ENCODE measurements around the gene ATP8A2. TPM values are rescaled to one million over a fixed set of nuclear protein-coding genes. Genes with fewer than 3 reads are reported as not detected.

ATP8A2 gene
- total and polyA plus RNA-seq, 11 donors = 0.01 to 0.29 (median 0.05) TPM; not detected in 2

GRCh38 chr13:25649001-25649633 is 277.3 kb downstream of the ATP8A2 start:
- Histone ChIP-seq H3K27ac (no peak overlapping the region), H3K4me3 (no peak overlapping the region), H3K4me1 (no peaks in the 10 kb centered on the region), H3K27me3 (peaks cover 0 to 4% (median 0%) of the 10 kb centered on the region in 9 donors), H3K9me3 (peaks cover 0 to 24% (median 4%) of the 10 kb centered on the region in 12 donors), H3K36me3 (no peaks in the 10 kb centered on the region)
- TF ChIP-seq, protein P1, sequence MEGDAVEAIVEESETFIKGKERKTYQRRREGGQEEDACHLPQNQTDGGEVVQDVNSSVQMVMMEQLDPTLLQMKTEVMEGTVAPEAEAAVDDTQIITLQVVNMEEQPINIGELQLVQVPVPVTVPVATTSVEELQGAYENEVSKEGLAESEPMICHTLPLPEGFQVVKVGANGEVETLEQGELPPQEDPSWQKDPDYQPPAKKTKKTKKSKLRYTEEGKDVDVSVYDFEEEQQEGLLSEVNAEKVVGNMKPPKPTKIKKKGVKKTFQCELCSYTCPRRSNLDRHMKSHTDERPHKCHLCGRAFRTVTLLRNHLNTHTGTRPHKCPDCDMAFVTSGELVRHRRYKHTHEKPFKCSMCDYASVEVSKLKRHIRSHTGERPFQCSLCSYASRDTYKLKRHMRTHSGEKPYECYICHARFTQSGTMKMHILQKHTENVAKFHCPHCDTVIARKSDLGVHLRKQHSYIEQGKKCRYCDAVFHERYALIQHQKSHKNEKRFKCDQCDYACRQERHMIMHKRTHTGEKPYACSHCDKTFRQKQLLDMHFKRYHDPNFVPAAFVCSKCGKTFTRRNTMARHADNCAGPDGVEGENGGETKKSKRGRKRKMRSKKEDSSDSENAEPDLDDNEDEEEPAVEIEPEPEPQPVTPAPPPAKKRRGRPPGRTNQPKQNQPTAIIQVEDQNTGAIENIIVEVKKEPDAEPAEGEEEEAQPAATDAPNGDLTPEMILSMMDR (IDR thresholded peaks at IDR 0.05) = no peak
- no peak for TF ChIP-seq POLR2A (IDR thresholded peaks at IDR 0.05)
- no peak for DNase-seq
- ATAC-seq = no peak
- WGBS, 4 donors = 38 to 89% (median 66%) methylated on average over 1 of the region's 1 CpG
- intact Hi-C loops (cut with DNase I) = no loop called here

DNA sequence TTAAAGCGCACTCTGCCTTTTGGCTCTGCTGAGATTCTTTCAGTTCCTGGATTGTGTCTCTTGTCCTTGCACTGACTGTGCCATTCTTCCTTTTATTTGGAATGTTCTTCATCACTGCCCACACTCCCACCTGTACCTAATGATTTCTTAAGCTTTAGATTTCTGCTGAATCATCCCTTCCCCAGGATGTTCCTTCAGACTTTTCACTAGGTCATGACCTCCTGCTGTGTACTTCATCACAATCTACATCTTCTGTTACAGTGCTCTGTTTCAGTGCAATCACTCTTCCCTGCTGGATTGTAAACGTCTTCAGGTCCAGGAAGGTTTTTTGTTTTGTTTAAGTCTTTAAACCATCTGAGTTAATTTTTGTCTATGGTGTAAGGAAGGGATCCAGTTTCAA is 281.0 kb downstream of the ATP8A2 start:
- ATAC-seq = no peak
- TF ChIP-seq, protein P1 (IDR thresholded peaks at IDR 0.05) = no peak
- no peak for TF ChIP-seq POLR2A (IDR thresholded peaks at IDR 0.05)
- no peak overlapping the region for H3K27ac ChIP-seq
- intact Hi-C loops (cut with DNase I) = no loop called here
- no peak overlapping the region for H3K4me3 ChIP-seq
- no peaks in the 10 kb centered on the region for H3K4me1 ChIP-seq
- 33 to 64% (median 49%) methylated on average over 2 of the region's 2 CpGs for WGBS, 4 donors
- peaks cover 0 to 4% (median 0%) of the 10 kb centered on the region in 9 donors for H3K27me3 ChIP-seq
- no peak for DNase-seq
- H3K36me3 ChIP-seq = no peaks in the 10 kb centered on the region
- H3K9me3 ChIP-seq = peaks cover 0 to 13% (median 0%) of the 10 kb centered on the region in 12 donors

- Histone ChIP-seq H3K9me3 (no peaks in the 10 kb centered on the region), H3K36me3 (no peaks in the 10 kb centered on the region), H3K27ac (no peak overlapping the region), H3K4me3 (no peak overlapping the region), H3K4me1 (no peaks in the 10 kb centered on the region), H3K27me3 (peaks cover 0 to 4% (median 0%) of the 10 kb centered on the region in 9 donors)
- WGBS, 4 donors = 89 to 94% (median 91%) methylated on average over 4 of the region's 4 CpGs
- TF ChIP-seq, protein P1 (IDR thresholded peaks at IDR 0.05) = no peak
- intact Hi-C loops (cut with DNase I) = no loop called here
- DNase-seq = no peak
- ATAC-seq = no peak
Observed at GRCh38 chr13:25654322-25654721, 282.5 kb downstream of the ATP8A2 start.

DNA sequence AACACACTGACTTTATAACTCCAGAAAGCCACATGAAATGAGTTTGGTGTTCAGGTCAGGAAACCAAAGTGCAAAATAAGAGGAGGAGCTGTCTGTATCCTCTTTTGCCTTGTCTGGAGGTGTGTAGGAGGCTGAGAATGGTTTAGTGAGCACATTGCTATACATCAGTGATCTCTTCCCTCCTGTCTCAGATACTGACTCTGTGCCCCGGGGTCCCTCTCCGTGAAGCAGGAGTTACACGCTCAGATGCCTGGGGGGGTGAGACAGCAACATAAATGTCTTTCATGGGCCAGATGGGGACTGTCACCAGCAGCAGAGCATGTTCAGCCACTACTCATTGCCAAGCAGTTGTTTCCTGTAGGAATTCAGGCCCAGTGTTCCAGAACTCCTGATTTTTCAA is 285.4 kb downstream of the ATP8A2 start:
- no peaks in the 10 kb centered on the region for H3K36me3 ChIP-seq
- WGBS, 4 donors = 33 to 62% (median 52%) methylated on average over 3 of the region's 3 CpGs
- H3K27me3 ChIP-seq = peaks cover 0 to 6% (median 0%) of the 10 kb centered on the region in 9 donors
- no peaks in the 10 kb centered on the region for H3K4me1 ChIP-seq
- no peak overlapping the region for H3K4me3 ChIP-seq
- no peak for TF ChIP-seq POLR2A (IDR thresholded peaks at IDR 0.05)
- TF ChIP-seq, protein P1 (IDR thresholded peaks at IDR 0.05) = no peak
- no peak for DNase-seq
- H3K27ac ChIP-seq = no peak overlapping the region
- H3K9me3 ChIP-seq = no peaks in the 10 kb centered on the region
- intact Hi-C loops (cut with DNase I) = no loop called here
- no peak for ATAC-seq

Data from heart left ventricle (tissue), 16 donors.